ENCODE measurements around the gene MORC4.
A peak's percentile ranks its signal among the peaks of the same experiment; 100 is the strongest.

Gene MORC4

GRCh38 chrX:106891762-106892460 is 108.1 kb downstream of the MORC4 start:
- intact Hi-C loops (cut with DNase I), result no loop called here

More at GRCh38 chrX:106891762-106892460, 108.1 kb downstream of the MORC4 start:
- DNase-seq, result peak in 1 of 42 donors; percentile 13
